Activated CD8-positive, alpha-beta memory T cell treated with anti-CD3 and anti-CD28 coated beads, Interleukin-2, amount 50 U/mL, for 1 hour (primary cell): ENCODE data around the gene AOPEP.

Source experiments
- DNase-seq: peaks from one replicate; pipeline ENCODE4 v3.0.0-alpha.2; 2020; ENCODE audit errors: extremely low read depth

Gene AOPEP

GRCh38 chr9:95061916-95062595 is 335.6 kb downstream of the AOPEP start:
- DNase-seq, result no peak

GRCh38 chr9:95062596-95063065 is 336.1 kb downstream of the AOPEP start:
- no peak for DNase-seq

- no peak for DNase-seq
Measured at GRCh38 chr9:95063300-95063699, 336.8 kb downstream of the AOPEP start.

- no peak for DNase-seq
Measured at GRCh38 chr9:95065224-95065623, 338.7 kb downstream of the AOPEP start.

- no peak for DNase-seq
Measured at GRCh38 chr9:95067057-95067456, 340.6 kb downstream of the AOPEP start.

- no peak for DNase-seq
Measured at GRCh38 chr9:95067897-95068296, 341.4 kb downstream of the AOPEP start.

GRCh38 chr9:95070549-95071021 is 344.1 kb downstream of the AOPEP start:
- DNase-seq, result no peak

- no peak for DNase-seq
Measured at GRCh38 chr9:95071450-95071849, 345.0 kb downstream of the AOPEP start.

- DNase-seq, result no peak
Measured at GRCh38 chr9:95071925-95072324, 345.4 kb downstream of the AOPEP start.

- no peak for DNase-seq
Measured at GRCh38 chr9:95073042-95073607, 346.6 kb downstream of the AOPEP start.

- DNase-seq, result no peak
Measured at GRCh38 chr9:95073918-95074317, 347.4 kb downstream of the AOPEP start.

GRCh38 chr9:95074632-95075031 is 348.1 kb downstream of the AOPEP start:
- no peak for DNase-seq

- DNase-seq, result no peak
Measured at GRCh38 chr9:95075700-95076099, 349.2 kb downstream of the AOPEP start.

GRCh38 chr9:95076696-95077052 is 350.2 kb downstream of the AOPEP start:
- no peak for DNase-seq

GRCh38 chr9:95077053-95077765 is 350.7 kb downstream of the AOPEP start:
- DNase-seq, result no peak

GRCh38 chr9:95077766-95078370 is 351.4 kb downstream of the AOPEP start:
- no peak for DNase-seq

GRCh38 chr9:95078511-95078910 is 352.0 kb downstream of the AOPEP start:
- no peak for DNase-seq

- no peak for DNase-seq
Measured at GRCh38 chr9:95078939-95079338, 352.4 kb downstream of the AOPEP start.

GRCh38 chr9:95079461-95079860 is 353.0 kb downstream of the AOPEP start:
- DNase-seq, result no peak

- no peak for DNase-seq
Measured at GRCh38 chr9:95080961-95081647, 354.6 kb downstream of the AOPEP start.

- DNase-seq, result no peak
Measured at GRCh38 chr9:95081998-95082397, 355.5 kb downstream of the AOPEP start.
